GM18868 (cell line): ENCODE measurements around the gene B4GALNT3.
"Not testable (repeated sequence)": the region's sequence is repeated elsewhere in the genome, so short reads cannot be mapped to it uniquely, and the experiment has no call there.

Experiments
- ATAC-seq: cut with Tn5 transposase; IDR thresholded peaks from one replicate; pipeline ENCODE4 v1.9.1; 2021; ENCODE audit warnings: mild to moderate bottlenecking, moderate library complexity; ENCODE audit not compliant: unreplicated experiment

Gene B4GALNT3

GRCh38 chr12:571795-572531 is 112.2 kb downstream of the B4GALNT3 start:
- no peak for ATAC-seq

GRCh38 chr12:572532-572899 is 112.8 kb downstream of the B4GALNT3 start:
- ATAC-seq = no peak

DNA sequence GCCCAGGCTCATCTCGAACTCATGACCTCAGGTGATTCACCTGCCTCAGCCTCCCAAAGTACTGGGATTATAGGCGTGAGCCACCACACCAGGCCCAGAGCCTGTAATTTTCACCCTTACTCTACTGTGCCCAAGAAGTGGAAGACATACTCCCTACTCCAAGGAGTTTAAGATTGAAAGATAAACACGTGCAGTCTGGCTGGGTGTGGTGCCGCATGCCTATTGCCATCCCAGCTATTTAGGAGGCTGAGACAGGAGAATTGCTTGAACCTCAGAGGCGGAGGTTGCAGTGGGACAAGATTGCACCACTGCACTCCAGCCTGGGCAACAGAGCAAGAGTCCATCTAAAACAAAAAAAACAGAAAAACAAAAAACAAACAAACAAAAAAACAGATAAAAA is 113.5 kb downstream of the B4GALNT3 start:
- no peak for ATAC-seq

- ATAC-seq = no peak
Observed at GRCh38 chr12:574475-575128, 114.9 kb downstream of the B4GALNT3 start.

DNA sequence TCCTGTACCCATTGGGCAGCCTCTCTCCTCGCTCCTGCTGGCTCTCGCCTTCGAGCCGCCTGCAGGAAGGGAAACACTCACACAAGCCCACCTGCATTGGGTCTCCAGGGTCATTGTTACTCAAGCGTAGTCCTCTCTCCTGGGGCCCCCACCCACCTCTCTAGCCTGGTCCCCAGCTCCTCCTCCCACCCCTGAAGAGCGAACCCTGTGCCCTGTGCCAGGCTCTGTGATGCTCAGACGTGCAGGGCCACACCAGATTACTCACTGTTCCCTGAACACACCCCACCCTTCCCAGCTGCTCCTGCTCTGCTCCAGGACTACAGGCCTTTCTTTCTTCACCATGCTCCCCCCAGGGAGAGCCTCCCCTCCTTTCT is 115.4 kb downstream of the B4GALNT3 start:
- ATAC-seq = no peak

- peak; percentile 62 for ATAC-seq
Observed at GRCh38 chr12:575948-576614, 116.3 kb downstream of the B4GALNT3 start.

DNA sequence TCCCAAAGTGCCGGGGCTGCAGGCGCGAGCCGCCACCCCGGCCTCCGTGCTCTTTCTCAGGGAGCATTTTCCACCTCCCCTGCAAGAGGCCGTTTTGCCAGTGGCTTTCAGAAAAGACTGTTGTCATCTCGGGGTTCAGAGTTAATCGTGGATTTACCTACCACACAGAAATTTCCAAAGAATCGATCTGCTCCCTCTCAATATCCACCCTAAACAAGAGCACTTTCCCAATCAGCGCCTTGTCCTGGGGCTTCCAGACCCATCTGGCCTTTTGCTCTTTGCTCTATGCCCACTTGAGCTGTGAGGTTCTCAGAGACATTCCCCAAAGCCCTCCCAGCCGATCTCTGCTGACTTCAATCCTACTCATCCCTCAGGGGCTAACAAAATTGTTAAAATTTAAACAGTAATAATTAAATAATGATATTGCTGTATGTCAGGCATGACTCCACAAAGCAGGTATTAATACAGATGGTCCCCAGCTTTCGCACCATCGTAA is 116.9 kb downstream of the B4GALNT3 start:
- no peak for ATAC-seq

DNA sequence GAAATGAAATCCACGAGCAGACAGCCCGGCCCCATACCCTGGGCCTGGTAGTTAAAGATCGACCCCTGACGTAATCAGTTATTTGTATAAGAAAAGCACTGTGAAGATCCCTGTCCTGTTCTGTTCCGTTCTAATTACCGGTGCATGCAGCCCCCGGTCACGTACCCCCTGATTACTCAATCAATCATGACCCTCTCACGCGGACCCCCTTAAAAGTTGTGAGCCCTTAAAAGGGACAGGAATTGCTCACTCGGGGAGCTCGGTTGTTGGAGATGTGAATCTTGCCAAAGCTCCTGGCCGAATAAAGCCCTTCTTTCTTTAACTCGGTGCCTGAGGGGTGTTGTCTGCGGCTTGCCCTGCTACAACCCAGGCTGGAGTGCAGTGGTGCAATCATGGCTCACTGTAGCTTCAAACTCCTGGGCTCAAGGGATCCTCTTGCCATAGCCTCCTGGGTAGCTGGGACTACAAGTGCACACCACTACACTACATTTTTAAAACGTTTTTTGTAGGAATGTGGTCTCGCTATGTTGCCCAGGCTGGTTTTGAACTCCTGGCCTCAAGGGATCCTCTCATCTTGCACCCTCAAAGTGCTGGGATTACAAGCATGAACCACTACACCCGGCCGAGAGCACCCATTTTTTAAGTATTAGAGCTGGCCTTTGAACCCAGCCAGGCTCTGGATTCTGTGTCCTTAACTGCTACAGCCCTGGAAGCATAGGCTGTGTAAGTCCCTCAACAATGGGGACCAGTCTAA is 118.4 kb downstream of the B4GALNT3 start:
- ATAC-seq = not testable (repeated sequence)

GRCh38 chr12:578748-579419 is 119.1 kb downstream of the B4GALNT3 start:
- no peak for ATAC-seq

DNA sequence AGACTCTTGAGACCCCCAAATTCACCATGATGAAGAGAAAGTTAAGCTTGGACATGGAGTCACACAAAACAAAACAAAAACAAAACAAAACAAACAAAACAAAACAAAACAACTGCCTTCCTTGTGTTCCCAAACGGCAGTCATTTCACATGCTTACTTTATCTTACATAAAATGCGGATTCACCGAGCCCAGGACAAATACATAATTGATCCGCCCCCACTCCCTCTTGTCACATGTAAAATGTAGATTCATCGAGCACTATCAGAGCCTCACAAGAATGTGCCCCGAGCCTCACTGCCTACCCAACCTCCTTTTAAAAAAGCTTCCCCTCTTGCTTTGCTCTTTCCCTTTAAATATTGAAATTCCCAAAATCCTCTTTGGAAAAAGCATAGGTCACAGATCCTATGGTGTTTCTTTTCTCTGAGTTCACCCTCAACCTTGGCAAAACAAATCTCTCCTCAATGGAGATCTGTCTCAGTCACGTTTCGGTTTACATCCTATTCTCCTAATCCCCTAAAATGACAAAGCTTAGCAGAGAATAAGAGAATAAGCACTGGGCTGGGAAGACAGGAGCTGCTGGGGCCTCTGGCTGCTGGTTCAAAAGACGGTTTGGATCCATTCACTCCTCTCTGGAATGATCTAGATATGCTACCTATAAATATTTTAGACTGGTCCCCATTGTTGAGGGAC is 119.8 kb downstream of the B4GALNT3 start:
- ATAC-seq = no peak

GRCh38 chr12:580813-581212 is 121.1 kb downstream of the B4GALNT3 start:
- ATAC-seq = no peak

DNA sequence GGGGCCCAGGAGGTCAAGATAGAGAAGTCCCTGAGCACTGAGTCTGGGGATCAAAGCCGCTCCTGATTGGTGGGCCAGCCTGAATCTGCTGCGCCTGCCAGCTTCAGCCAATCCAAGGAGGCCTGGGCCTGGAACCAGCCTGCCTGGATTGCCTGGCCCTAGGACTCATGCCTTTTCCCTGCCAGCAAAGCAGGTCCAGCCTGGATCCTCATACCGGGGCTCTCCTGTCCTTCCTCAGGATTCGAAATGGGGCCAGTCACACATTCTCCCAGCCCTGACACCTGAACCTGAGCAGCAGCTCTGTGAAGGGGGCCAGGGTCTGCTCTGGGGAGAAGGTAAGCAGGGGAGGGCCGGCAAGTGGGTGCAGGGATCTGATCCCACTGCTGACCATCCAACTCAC is 121.6 kb downstream of the B4GALNT3 start:
- ATAC-seq = no peak

DNA sequence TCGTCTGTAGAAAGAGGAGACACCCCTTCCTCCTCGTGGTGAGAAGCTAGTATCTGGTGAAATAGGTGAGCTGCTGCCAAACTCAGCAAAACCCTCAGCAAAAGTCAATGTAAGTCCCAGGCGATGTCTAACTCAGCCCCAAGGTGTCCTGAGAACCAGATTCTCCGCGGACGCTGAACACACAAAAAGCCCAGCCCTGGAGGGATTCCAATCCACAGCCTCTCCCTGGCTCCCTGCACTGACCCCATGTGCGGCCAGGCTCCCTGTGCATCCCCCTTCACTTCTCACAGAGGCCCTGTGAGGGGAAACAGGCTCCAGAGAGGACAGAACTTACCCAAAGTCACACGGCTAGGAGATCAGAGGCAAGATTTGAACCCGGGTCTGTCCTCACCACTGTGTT is 122.0 kb downstream of the B4GALNT3 start:
- ATAC-seq = no peak

DNA sequence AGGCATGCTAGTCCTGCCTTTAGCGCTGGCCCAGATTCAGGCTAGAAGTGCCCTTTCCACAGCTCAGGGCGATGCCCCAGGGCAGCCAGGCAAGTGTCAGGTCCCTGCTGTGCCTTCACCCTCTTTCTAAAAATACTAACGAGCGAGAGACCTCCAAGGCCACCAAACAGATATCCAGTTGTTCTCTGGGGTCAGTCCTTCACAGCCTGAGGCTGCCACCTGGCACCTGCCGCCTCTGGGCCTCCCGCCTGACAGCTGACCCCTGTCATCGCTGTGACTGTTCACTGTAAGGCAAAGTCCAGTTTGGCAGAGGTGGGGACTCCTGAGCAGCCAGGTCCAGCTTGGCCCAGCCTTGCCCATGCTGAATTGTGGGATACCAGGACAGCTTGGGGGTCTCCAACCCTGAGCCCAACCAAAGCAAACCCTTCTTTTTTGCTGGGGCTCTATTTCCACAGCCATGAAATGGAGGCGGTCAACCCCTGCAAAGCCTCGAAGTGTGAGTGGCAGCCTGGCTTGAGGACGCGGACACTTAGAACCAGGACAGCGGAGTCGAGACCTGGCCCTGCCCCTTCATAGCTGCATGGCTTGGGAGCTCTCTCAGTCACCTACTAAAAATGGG is 123.6 kb downstream of the B4GALNT3 start:
- no peak for ATAC-seq

DNA sequence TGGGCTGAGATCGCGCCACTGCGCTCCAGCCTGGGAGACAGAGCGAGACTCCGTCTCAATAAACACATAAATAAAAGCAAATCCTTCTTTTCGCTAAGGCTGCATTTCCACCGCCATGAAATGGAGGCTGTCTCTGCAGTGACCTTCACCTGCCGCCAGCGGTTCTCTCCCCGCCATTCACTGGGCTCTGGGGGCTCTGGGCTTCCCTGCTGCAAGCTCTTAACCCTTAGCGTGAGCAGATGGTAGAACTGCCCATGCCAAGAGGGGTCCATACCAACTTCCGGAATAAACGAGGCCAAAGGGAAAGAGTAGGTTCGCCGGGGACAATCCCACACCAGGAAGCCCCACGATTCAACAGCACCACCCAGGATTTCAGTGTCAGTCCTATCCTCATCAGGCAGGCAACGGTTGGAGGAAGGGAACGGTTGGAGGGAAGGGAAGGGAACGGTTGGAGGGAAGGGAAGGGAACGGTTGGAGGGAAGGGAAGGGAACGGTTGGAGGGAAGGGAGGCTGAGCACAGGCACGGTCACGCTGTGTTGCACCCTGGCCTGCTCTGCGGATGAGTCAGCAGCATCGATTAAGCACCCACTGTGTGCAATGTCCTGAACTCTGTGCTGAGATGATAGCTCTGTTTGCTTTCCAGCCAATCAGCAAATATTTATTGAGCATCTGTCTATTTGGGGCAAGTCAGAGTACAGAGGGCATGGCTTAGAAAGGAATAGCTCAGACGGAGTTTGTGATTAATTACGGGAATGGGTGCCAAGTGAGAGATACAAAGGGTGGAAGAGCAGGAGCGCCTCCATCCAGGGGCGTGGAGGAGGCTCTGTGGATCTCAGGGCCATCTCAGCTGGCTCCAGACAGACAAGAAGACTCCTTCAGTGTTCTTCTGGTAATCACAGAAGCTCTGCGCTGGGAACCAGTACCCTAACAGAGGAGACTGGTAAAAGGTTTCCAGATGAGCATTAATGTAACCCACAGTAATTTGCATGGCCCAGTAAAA is 125.6 kb downstream of the B4GALNT3 start:
- no peak for ATAC-seq

GRCh38 chr12:586318-587071 is 126.8 kb downstream of the B4GALNT3 start:
- ATAC-seq = no peak

DNA sequence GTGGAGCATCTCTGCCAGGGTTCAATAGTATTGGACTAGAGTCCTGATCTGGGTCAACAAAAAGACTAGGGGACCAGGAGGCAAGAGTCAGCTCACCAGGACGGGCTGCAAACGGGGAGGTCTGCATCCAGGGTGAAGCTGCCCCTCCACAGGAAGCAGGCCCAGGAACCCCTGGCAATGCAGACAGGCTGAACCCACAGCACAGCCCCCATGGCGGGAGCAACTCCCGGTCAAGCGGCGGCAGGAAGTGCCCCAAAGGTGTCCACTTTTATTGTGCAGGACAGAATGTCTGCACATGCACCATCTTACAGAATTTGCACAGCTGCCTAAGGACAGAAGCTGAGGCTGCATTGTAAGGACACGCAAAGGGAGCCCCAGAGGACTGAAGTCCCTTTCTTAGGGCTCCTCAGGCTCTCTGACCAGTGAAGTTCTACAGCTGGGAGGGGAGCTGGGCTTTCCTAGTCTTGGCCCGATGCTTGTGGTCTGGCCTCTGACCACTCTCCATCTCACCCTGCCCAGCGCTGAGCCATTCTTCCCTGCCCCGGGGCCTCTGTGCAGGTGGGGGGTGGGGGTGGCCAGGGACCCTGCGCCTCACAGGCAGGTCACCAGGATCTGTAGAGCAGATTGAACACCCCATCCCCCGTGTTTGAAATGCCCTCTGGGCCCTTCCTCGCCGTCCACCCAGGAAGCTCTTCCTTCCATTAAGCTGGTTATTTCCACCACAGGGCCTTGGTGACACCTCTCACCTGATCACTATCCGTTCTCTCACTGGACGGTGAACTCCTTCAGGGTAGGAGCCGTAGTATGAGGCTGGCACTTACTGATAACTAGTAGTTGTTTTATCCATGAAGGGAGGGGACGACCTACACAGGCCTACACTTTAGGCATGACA is 127.6 kb downstream of the B4GALNT3 start:
- ATAC-seq = no peak
